GM21447 (cell line): ENCODE measurements around the gene RPA3.

ENCODE experiments used
- ATAC-seq: cut with Tn5 transposase; IDR thresholded peaks from one replicate; pipeline ENCODE4 v1.9.1; 2021; ENCODE audit not compliant: unreplicated experiment

Gene RPA3

DNA sequence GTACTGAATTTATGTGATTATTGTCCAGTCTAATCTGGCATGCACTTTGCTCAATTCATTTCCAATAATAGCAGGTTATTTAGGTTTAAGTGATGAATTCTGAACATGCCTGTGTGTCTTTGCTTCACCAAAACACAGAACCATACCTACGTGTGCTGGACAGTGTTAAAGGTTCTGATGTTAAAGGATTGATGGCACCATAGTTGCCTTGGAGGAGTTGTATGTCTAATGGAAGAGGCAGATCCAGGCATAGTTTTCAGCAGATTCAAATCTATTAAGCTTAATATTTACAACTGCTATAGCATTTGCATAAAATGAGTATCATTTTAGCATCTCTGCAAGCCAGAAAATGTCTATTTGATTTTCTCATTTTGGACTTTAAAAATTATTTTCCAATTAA, 105.9 kb downstream of the RPA3 start:
- ATAC-seq, result no peak

DNA sequence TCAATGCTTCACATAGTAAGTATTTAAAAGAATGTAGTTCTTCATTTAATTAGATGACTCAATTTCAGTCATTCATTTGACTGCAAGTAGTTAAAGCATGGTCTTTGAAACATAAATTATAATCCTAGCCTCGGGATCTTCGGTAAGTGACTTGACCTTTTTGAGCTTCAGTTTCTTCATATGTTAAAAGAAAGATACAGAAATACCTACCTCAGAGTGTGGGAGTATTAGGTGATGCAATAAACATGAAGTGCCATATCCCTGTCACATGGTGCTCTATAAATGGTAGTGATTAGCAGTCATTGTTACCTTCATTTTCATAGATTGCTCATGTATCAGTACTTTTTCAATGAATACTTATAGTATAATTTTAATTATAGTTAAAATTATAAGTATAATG, 109.1 kb downstream of the RPA3 start:
- ATAC-seq, result no peak

DNA sequence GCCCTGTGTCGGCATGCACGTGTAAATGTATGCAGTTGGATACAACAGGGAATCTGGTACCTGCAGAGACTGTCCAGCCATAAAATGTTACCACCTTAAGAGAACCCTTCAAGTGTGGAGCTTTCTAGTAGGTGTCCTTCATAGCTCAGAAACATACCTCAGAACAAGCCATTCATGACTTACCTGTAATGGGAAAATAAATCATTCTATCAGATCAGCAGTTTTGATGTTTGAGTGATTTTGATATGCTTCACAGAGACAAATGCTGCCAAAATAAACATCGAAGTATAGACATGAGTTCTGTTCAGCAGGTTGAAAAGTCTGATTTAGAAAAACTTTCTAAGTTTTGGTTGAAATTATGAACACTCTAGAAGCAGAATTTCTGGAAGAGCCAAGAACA, 111.4 kb downstream of the RPA3 start:
- ATAC-seq, result no peak

DNA sequence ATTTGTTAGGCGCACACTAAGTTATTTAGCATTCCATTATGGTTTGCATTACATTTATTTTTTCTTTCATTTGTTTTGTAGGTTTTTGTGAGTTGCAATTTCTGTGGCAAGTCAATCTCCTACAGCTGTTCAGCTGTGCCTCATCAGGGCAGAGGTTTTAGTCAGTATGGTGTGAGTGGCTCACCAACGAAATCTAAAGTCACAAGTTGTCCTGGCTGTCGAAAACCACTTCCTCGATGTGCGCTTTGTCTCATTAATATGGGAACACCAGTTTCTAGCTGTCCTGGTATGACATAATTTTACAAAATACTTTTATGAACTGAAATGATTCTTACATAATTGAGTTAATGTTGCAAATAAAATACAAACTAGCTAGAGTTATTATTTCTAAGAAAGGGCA, 122.2 kb downstream of the RPA3 start:
- no peak for ATAC-seq

DNA sequence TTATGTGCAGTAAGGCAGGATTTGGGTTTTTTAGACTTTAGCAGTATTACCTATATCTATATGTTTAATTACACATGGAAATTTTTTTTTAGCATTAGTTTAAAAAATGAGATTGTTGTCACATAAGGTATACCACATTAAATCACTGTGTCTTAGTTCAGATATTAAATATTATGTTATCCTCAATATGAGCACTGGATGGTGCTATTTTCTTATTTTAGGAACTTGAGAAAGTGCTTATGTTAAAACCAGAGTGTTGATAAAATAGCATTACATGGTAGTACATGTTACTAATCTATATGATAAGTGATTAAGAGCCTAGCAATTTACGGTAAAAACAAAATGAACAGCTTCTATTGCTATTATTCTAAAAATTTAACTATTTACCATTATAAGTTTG, 123.0 kb downstream of the RPA3 start:
- ATAC-seq, result no peak
